Sigmoid colon (tissue), 7 donors: ENCODE data around the gene PLOD1. TPM values are rescaled to one million over a fixed set of nuclear protein-coding genes. Genes with fewer than 3 reads are reported as not detected.
"Not testable (repeated sequence)": the region's sequence is repeated elsewhere in the genome, so short reads cannot be mapped to it uniquely, and the experiment has no call there.

ENCODE experiments used
- DNase-seq: peaks from one replicate; pipeline ENCODE4 v3.0.0-alpha.2; 2019
- H3K27ac ChIP-seq, 4 donors: fragments of 200-600 bp; sonication (generic); one replicate each; pipeline ENCODE4 v1.5.1; 2016 to 2019; ENCODE audit warnings: mild to moderate bottlenecking in 1 of 4
- H3K27me3 ChIP-seq, 3 donors: fragments of 200-600 bp; sonication (generic); one replicate each; pipeline ENCODE4 v1.5.1; 2019; ENCODE audit warnings: mild to moderate bottlenecking in 1 of 3
- H3K36me3 ChIP-seq, 4 donors: fragments of 200-600 bp; sonication (generic); one replicate each; pipeline ENCODE4 v1.5.1; 2016 to 2019
- H3K4me1 ChIP-seq, 4 donors: fragments of 200-600 bp; sonication (generic); one replicate each; pipeline ENCODE4 v1.5.1; 2017 to 2019
- H3K4me3 ChIP-seq, 4 donors: fragments of 200-600 bp; sonication (generic); one replicate each; pipeline ENCODE4 v1.5.1; 2017 to 2019; ENCODE audit warnings: mild to moderate bottlenecking in 2 of 4, moderate library complexity in 1 of 4
- H3K9me3 ChIP-seq, 4 donors: fragments of 200-600 bp in 3 of 4; sonication (generic) in 3 of 4; one replicate each; pipeline versions ENCODE4 v1.5.1 to v1.6.1; 2013 to 2019
- CTCF ChIP-seq, 4 experiments: fragments of 450-650 bp in 3 of 4; fragments of 200-600 bp in 1 of 4; IDR thresholded peaks; one replicate each; pipeline ENCODE4 v1.5.1; 2016 to 2019; ENCODE audit warnings: antibody characterized with exemption in 4 of 4, mild to moderate bottlenecking in 3 of 4, moderate library complexity in 2 of 4
- EP300 ChIP-seq, 4 donors: sonication (generic); formaldehyde crosslinking; IDR thresholded peaks; one replicate each; pipeline ENCODE4 v1.6.1; 2017; ENCODE audit warnings: antibody characterized with exemption in 4 of 4
- POLR2A ChIP-seq, 2 donors: fragments of 450-650 bp; IDR thresholded peaks; one replicate each; pipeline ENCODE4 v1.6.1; 2016; ENCODE audit warnings: antibody characterized with exemption in 2 of 2, mild to moderate bottlenecking in 2 of 2, moderate library complexity in 2 of 2
- POLR2AphosphoS5 ChIP-seq, 4 donors: sonication (generic); formaldehyde crosslinking; IDR thresholded peaks; one replicate each; pipeline ENCODE4 v1.6.1; 2017; ENCODE audit warnings: antibody characterized with exemption in 4 of 4
- WGBS, 2 donors: extraction: QIAGEN DNeasy Blood & Tissue Kit; methylation state at CpG; one replicate each; pipeline ENCODE4 v1.1.7; 2013; 5-methylcytosine and 5-hydroxymethylcytosine counted together
- intact Hi-C: fragments of 100-400 bp; cut with DNase I; formaldehyde crosslinking; loops from one replicate; pipeline ENCODE4 v1.15.1; 2023
- polyA plus RNA-seq, 3 donors: library from polyadenylated mRNA; stranded (reverse); fragments of 200-250 nt; gene quantifications; one replicate each; pipeline ENCODE4 v1.2.3, GENCODE V29; 2013
- total RNA-seq, 4 donors: library from RNA; depleted of rRNA; stranded (reverse); fragments of >200 nt; gene quantifications; one replicate each; pipeline ENCODE4 v1.1.0, GENCODE V29; 2016
- donor health status: healthy with polysubstance abuse.
- donor health status: Bipolar disorder and iron deficiency.
- donor health status: healthy.

The PLOD1 gene
- total and polyA plus RNA-seq, 7 donors = 5.4 to 76.2 (median 41.1) TPM

DNA sequence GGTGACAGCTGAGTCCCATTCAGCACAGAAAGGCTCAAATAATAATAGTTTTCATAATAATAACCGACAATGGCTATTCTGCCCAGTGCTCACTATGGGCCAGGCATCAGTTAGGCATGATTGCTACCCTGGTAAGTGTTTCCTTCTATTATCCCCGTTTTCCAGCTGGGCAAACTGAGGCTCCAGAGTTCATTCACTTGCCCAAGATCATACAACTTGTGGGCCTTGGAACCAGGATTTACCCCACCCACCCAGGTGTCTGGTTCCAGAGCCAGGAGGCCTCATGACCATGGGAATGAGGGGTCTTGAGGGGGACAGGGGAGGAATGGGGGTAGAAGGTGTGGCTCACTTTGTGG lies 518 bp downstream of the PLOD1 start:
- H3K4me1 ChIP-seq = peaks cover 0 to 66% (median 49%) of the 10 kb centered on the region in 4 donors
- DNase-seq = no peak
- H3K9me3 ChIP-seq = no peaks in the 10 kb centered on the region
- H3K27ac ChIP-seq = peak overlapping the region; percentile 85 to 91 (median 90)
- intact Hi-C loops = no loop called here
- H3K36me3 ChIP-seq = no peaks in the 10 kb centered on the region
- 4 to 12% methylated on average over 2 of the region's 2 CpGs for WGBS, 2 donors
- TF ChIP-seq EP300 (IDR thresholded peaks at IDR 0.05) (no peak), POLR2AphosphoS5 (IDR thresholded peaks at IDR 0.05) (no peak), POLR2A (IDR thresholded peaks at IDR 0.05) (no peak), CTCF (IDR thresholded peaks at IDR 0.05) (no peak)
- no peaks in the 10 kb centered on the region for H3K27me3 ChIP-seq
- H3K4me3 ChIP-seq = peak overlapping the region; percentile 60 to 69 (median 65)

- H3K9me3 ChIP-seq, H3K27me3 ChIP-seq, H3K36me3 ChIP-seq, DNase-seq, intact Hi-C loops: not testable (repeated sequence)
- 94% methylated on average over 10 of the region's 10 CpGs for WGBS, 2 donors
- H3K27ac ChIP-seq = peak overlapping the region; percentile 39 to 91 (median 88)
- H3K4me3 ChIP-seq = peak overlapping the region in 1 of 4 donors; percentile 66
- peaks cover 0 to 65% (median 50%) of the 10 kb centered on the region in 4 donors for H3K4me1 ChIP-seq
These were observed 1.2 kb downstream of the PLOD1 start for GRCh38 chr1:11935733-11936132.

GRCh38 chr1:11938722-11939526 lies 4.4 kb downstream of the PLOD1 start:
- intact Hi-C loops = no loop called here
- peaks cover 0 to 65% (median 55%) of the 10 kb centered on the region in 4 donors for H3K4me1 ChIP-seq
- H3K9me3 ChIP-seq = no peaks in the 10 kb centered on the region
- no peaks in the 10 kb centered on the region for H3K27me3 ChIP-seq
- H3K27ac ChIP-seq = peak overlapping the region; percentile 27 to 76 (median 56)
- H3K4me3 ChIP-seq = no peak overlapping the region
- peaks cover 0 to 5% (median 0%) of the 10 kb centered on the region in 4 donors for H3K36me3 ChIP-seq
- no peak for TF ChIP-seq POLR2A (IDR thresholded peaks at IDR 0.05)
- TF ChIP-seq POLR2AphosphoS5 (IDR thresholded peaks at IDR 0.05) = no peak
- TF ChIP-seq EP300 (IDR thresholded peaks at IDR 0.05) = no peak
- TF ChIP-seq CTCF (IDR thresholded peaks at IDR 0.05) = no peak
- WGBS, 2 donors = 72 to 82% methylated on average over 15 of the region's 15 CpGs
- DNase-seq = no peak

GRCh38 chr1:11939794-11940193 lies 5.3 kb downstream of the PLOD1 start:
- H3K27me3 ChIP-seq, H3K4me3 ChIP-seq, DNase-seq, H3K9me3 ChIP-seq: not testable (repeated sequence)
- H3K4me1 ChIP-seq = peaks cover 0 to 62% (median 52%) of the 10 kb centered on the region in 4 donors
- 96 to 97% methylated on average over 7 of the region's 7 CpGs for WGBS, 2 donors
- peak overlapping the region; percentile 42 to 76 (median 60) for H3K27ac ChIP-seq
- H3K36me3 ChIP-seq = peaks cover 0 to 12% (median 0%) of the 10 kb centered on the region in 4 donors
- intact Hi-C loops = loop anchor here (5.0 kb wide), 1 partner anchor 38 kb away; no protein-coding TSS in a partner anchor

DNA sequence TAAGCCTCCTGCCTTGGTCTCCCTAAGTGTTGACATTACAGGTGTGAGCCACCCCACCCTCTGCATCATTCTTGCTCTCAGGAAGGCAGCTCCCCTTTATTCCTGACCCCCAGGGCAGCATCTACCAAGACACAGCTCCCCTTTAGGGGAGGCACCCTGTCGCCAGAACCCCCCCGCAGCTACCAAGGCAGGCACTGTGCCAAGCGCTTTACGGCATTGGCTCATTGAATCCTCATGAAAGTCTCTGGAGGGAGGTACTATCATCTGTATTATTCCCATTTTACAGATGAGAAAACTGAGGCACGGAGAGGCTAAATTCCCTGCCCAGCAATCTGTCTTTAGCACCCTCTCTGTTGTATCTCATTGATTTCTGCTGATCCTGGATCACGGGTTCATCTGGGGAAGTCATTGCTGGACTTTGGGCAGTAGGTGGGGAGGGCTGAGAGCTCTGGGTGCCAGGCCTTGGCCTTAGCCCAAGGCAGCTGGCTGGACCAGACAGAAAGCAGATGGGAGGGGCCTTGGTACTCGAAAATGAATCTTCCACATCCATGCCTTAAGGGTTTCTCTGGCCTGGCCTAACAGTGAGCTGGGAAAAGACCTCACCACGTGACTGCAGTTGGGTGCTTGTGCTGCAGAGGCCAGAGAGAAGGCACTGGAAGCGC lies 5.9 kb downstream of the PLOD1 start:
- Histone ChIP-seq H3K4me1 (peaks cover 0 to 56% (median 46%) of the 10 kb centered on the region in 4 donors), H3K36me3 (peaks cover 0 to 12% (median 0%) of the 10 kb centered on the region in 4 donors), H3K9me3 (no peaks in the 10 kb centered on the region), H3K27ac (peak overlapping the region; percentile 42 to 76 (median 60)), H3K4me3 (no peak overlapping the region), H3K27me3 (no peaks in the 10 kb centered on the region)
- 58 to 81% methylated on average over 9 of the region's 9 CpGs for WGBS, 2 donors
- intact Hi-C loops = loop anchor here (5.0 kb wide), 1 partner anchor 37 kb away; no protein-coding TSS in a partner anchor
- TF ChIP-seq CTCF (IDR thresholded peaks at IDR 0.05) (no peak), POLR2AphosphoS5 (IDR thresholded peaks at IDR 0.05) (peak; percentile 22 to 79 (median 64)), EP300 (IDR thresholded peaks at IDR 0.05) (peak in 1 of 4 donors; percentile 35)
- peak; percentile 91 for DNase-seq
